Liver (tissue), 9 donors: Measurements from ENCODE around the gene DOCK2. TPM values are rescaled to one million over a fixed set of nuclear protein-coding genes. Genes with fewer than 3 reads are reported as not detected.

Experiments used
- DNase-seq: peaks from one replicate; pipeline ENCODE4 v3.0.0-alpha.2; 2017; ENCODE audit warnings: low spot score
- H3K27ac ChIP-seq, 2 donors: one replicate each; pipeline ENCODE4 v1.7.0; 2013; ENCODE audit warnings: inconsistent platforms in 2 of 2, low read length in 2 of 2, control low read depth in 1 of 2, low read depth in 1 of 2, mild to moderate bottlenecking in 1 of 2
- H3K27me3 ChIP-seq, 4 donors: one replicate each; pipeline versions ENCODE4 v1.6.1 to v1.7.0; 2013; ENCODE audit warnings: low read length in 3 of 4, inconsistent platforms in 1 of 4, mild to moderate bottlenecking in 1 of 4, moderate library complexity in 1 of 4; ENCODE audit not compliant: control insufficient read depth in 4 of 4, insufficient read depth in 4 of 4
- H3K36me3 ChIP-seq, 4 donors: one replicate each; pipeline versions ENCODE4 v1.6.1 to v1.7.0; 2013; ENCODE audit warnings: low read length in 3 of 4, mild to moderate bottlenecking in 3 of 4, low read depth in 1 of 4, moderate library complexity in 1 of 4; ENCODE audit not compliant: control insufficient read depth in 4 of 4, insufficient read depth in 3 of 4
- H3K4me1 ChIP-seq, 4 donors: one replicate each; pipeline versions ENCODE4 v1.6.1 to v1.7.0; 2013; ENCODE audit warnings: low read length in 3 of 4, mild to moderate bottlenecking in 3 of 4, moderate library complexity in 1 of 4; ENCODE audit not compliant: control insufficient read depth in 4 of 4, insufficient read depth in 4 of 4
- H3K4me3 ChIP-seq, 3 donors: one replicate each; pipeline versions ENCODE4 v1.6.1 to v1.7.0; 2013; ENCODE audit warnings: low read length in 3 of 3, control low read depth in 1 of 3, low read depth in 1 of 3, mild to moderate bottlenecking in 1 of 3
- H3K9ac ChIP-seq, 2 donors: one replicate each; pipeline ENCODE4 v1.7.0; 2013; ENCODE audit warnings: low read length in 2 of 2, mild to moderate bottlenecking in 2 of 2, moderate library complexity in 2 of 2, control low read depth in 1 of 2, low read depth in 1 of 2
- H3K9me3 ChIP-seq, 4 donors: one replicate each; pipeline versions ENCODE4 v1.6.1 to v1.7.0; 2013; ENCODE audit warnings: low read length in 3 of 4; ENCODE audit not compliant: control insufficient read depth in 4 of 4
- EGR1 ChIP-seq, 2 donors: IDR thresholded peaks; 2 replicates each; pipeline ENCODE4 v1.6.1; 2016 to 2018; ENCODE audit warnings: antibody characterized with exemption in 2 of 2, low read depth in 2 of 2
- FOXA2 ChIP-seq: IDR thresholded peaks from 2 replicates; pipeline ENCODE4 v1.6.1; 2016; ENCODE audit warnings: antibody characterized with exemption
- GABPA ChIP-seq, 2 donors: IDR thresholded peaks in 1 of 2; conservative IDR thresholded peaks in 1 of 2; 2 replicates each; pipeline ENCODE4 v1.6.1; 2016; ENCODE audit warnings: antibody characterized with exemption in 2 of 2, mild to moderate bottlenecking in 1 of 2, moderate library complexity in 1 of 2
- HNF4A ChIP-seq, 2 donors: conservative IDR thresholded peaks; 2 replicates each; pipeline ENCODE4 v1.6.1; 2016; ENCODE audit warnings: antibody characterized with exemption in 2 of 2, mild to moderate bottlenecking in 2 of 2
- HNF4G ChIP-seq: IDR thresholded peaks from 2 replicates; pipeline ENCODE4 v1.6.1; 2016; ENCODE audit warnings: antibody characterized with exemption
- JUND ChIP-seq, 2 donors: IDR thresholded peaks; 2 replicates each; pipeline ENCODE4 v1.6.1; 2016; ENCODE audit warnings: antibody characterized with exemption in 2 of 2
- NR2F2 ChIP-seq: IDR thresholded peaks from 2 replicates; pipeline ENCODE4 v1.6.1; 2016; ENCODE audit warnings: antibody characterized with exemption
- RAD21 ChIP-seq, 2 donors: IDR thresholded peaks; 2 replicates each; pipeline ENCODE4 v1.6.1; 2016; ENCODE audit warnings: antibody characterized with exemption in 2 of 2, mild to moderate bottlenecking in 2 of 2
- RXRA ChIP-seq, 2 donors: IDR thresholded peaks; 2 replicates each; pipeline ENCODE4 v1.6.1; 2017 to 2018; ENCODE audit warnings: antibody characterized with exemption in 2 of 2, mild to moderate bottlenecking in 1 of 2
- SP1 ChIP-seq: IDR thresholded peaks from 2 replicates; pipeline ENCODE4 v1.6.1; 2018; ENCODE audit warnings: antibody characterized with exemption, mild to moderate bottlenecking
- TAF1 ChIP-seq: conservative IDR thresholded peaks from 2 replicates; pipeline ENCODE4 v1.6.1; 2016; ENCODE audit warnings: antibody characterized with exemption, mild to moderate bottlenecking
- YY1 ChIP-seq: IDR thresholded peaks from 2 replicates; pipeline ENCODE4 v1.6.1; 2016; ENCODE audit warnings: antibody characterized with exemption, mild to moderate bottlenecking
- WGBS: extraction: QIAGEN DNeasy Blood & Tissue Kit; methylation state at CpG from one replicate; pipeline ENCODE4 v1.1.7; 2013; 5-methylcytosine and 5-hydroxymethylcytosine counted together
- polyA plus RNA-seq, 2 donors: library from polyadenylated mRNA; stranded (reverse) in 1 of 2; unstranded in 1 of 2; fragments of 200-250 nt in 1 of 2; fragments of >200 nt in 1 of 2; fragmentation: Nextera tagmentation in 1 of 2; extraction: Ambion mirVana in 1 of 2; gene quantifications; one replicate each; pipeline versions ENCODE4 v1.2.1 to v1.2.3, GENCODE V29; 2013 to 2015
- total RNA-seq, 2 donors: library from RNA; depleted of rRNA; stranded (reverse); fragments of >200 nt; gene quantifications; one replicate each; pipeline ENCODE4 v1.2.3, GENCODE V29; 2014
- TF ChIP-seq, protein P1 (sequence below): IDR thresholded peaks from 2 replicates; pipeline ENCODE4 v1.6.1; 2016; ENCODE audit warnings: antibody characterized with exemption
- TF ChIP-seq, protein P2 (sequence below): IDR thresholded peaks from 2 replicates; pipeline ENCODE4 v1.6.1; 2016; ENCODE audit warnings: antibody characterized with exemption
- TF ChIP-seq, protein P3 (sequence below): fragments of 150-350 bp; IDR thresholded peaks from 2 replicates; pipeline ENCODE4 v1.5.1; 2017; ENCODE audit warnings: improper control_type of control experiment, low read depth, low read length; ENCODE audit not compliant: missing input control
- TF ChIP-seq, protein P4 (sequence below): IDR thresholded peaks from 2 replicates; pipeline ENCODE4 v1.6.1; 2016; ENCODE audit warnings: antibody characterized with exemption, mild to moderate bottlenecking
- donor health status: healthy.
- donor health status: healthy.
- donor health status: healthy.
- donor health status: healthy.
- donor health status: healthy.

DOCK2 gene
- total and polyA plus RNA-seq, 4 donors, result 2.3 to 26.6 (median 8.2) TPM

- H3K27me3 ChIP-seq, result no peaks in the 10 kb centered on the region
- H3K36me3 ChIP-seq, result no peaks in the 10 kb centered on the region
- H3K9me3 ChIP-seq, result peaks cover 0 to 2% (median 0%) of the 10 kb centered on the region in 4 donors
- no peak overlapping the region for H3K4me3 ChIP-seq
- WGBS, result 88% methylated on average over 5 of the region's 5 CpGs
- TF ChIP-seq GABPA (IDR thresholded peaks at IDR 0.05 in 1 of 2, conservative IDR thresholded peaks at IDR 0.05 in 1 of 2) (no peak), EGR1 (IDR thresholded peaks at IDR 0.05; ENCODE audit: low read depth in 2 of 2) (no peak), NR2F2 (no peak), JUND (IDR thresholded peaks at IDR 0.05) (no peak), RXRA (IDR thresholded peaks at IDR 0.05) (no peak), HNF4A (conservative IDR thresholded peaks at IDR 0.05) (no peak), TAF1 (no peak)
- TF ChIP-seq, protein P1, sequence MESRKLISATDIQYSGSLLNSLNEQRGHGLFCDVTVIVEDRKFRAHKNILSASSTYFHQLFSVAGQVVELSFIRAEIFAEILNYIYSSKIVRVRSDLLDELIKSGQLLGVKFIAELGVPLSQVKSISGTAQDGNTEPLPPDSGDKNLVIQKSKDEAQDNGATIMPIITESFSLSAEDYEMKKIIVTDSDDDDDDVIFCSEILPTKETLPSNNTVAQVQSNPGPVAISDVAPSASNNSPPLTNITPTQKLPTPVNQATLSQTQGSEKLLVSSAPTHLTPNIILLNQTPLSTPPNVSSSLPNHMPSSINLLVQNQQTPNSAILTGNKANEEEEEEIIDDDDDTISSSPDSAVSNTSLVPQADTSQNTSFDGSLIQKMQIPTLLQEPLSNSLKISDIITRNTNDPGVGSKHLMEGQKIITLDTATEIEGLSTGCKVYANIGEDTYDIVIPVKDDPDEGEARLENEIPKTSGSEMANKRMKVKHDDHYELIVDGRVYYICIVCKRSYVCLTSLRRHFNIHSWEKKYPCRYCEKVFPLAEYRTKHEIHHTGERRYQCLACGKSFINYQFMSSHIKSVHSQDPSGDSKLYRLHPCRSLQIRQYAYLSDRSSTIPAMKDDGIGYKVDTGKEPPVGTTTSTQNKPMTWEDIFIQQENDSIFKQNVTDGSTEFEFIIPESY, result no peak
- TF ChIP-seq, protein P2, sequence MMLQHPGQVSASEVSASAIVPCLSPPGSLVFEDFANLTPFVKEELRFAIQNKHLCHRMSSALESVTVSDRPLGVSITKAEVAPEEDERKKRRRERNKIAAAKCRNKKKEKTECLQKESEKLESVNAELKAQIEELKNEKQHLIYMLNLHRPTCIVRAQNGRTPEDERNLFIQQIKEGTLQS, result no peak
- TF ChIP-seq, protein P3, sequence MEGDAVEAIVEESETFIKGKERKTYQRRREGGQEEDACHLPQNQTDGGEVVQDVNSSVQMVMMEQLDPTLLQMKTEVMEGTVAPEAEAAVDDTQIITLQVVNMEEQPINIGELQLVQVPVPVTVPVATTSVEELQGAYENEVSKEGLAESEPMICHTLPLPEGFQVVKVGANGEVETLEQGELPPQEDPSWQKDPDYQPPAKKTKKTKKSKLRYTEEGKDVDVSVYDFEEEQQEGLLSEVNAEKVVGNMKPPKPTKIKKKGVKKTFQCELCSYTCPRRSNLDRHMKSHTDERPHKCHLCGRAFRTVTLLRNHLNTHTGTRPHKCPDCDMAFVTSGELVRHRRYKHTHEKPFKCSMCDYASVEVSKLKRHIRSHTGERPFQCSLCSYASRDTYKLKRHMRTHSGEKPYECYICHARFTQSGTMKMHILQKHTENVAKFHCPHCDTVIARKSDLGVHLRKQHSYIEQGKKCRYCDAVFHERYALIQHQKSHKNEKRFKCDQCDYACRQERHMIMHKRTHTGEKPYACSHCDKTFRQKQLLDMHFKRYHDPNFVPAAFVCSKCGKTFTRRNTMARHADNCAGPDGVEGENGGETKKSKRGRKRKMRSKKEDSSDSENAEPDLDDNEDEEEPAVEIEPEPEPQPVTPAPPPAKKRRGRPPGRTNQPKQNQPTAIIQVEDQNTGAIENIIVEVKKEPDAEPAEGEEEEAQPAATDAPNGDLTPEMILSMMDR, result no peak
- TF ChIP-seq, protein P4, sequence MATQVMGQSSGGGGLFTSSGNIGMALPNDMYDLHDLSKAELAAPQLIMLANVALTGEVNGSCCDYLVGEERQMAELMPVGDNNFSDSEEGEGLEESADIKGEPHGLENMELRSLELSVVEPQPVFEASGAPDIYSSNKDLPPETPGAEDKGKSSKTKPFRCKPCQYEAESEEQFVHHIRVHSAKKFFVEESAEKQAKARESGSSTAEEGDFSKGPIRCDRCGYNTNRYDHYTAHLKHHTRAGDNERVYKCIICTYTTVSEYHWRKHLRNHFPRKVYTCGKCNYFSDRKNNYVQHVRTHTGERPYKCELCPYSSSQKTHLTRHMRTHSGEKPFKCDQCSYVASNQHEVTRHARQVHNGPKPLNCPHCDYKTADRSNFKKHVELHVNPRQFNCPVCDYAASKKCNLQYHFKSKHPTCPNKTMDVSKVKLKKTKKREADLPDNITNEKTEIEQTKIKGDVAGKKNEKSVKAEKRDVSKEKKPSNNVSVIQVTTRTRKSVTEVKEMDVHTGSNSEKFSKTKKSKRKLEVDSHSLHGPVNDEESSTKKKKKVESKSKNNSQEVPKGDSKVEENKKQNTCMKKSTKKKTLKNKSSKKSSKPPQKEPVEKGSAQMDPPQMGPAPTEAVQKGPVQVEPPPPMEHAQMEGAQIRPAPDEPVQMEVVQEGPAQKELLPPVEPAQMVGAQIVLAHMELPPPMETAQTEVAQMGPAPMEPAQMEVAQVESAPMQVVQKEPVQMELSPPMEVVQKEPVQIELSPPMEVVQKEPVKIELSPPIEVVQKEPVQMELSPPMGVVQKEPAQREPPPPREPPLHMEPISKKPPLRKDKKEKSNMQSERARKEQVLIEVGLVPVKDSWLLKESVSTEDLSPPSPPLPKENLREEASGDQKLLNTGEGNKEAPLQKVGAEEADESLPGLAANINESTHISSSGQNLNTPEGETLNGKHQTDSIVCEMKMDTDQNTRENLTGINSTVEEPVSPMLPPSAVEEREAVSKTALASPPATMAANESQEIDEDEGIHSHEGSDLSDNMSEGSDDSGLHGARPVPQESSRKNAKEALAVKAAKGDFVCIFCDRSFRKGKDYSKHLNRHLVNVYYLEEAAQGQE, result no peak
- no peaks in the 10 kb centered on the region for H3K4me1 ChIP-seq
- no peak for DNase-seq
- no peak overlapping the region for H3K9ac ChIP-seq
- H3K27ac ChIP-seq, result no peak overlapping the region
These were observed 173.4 kb downstream of the DOCK2 start for GRCh38 chr5:169810524-169810923.

DNA sequence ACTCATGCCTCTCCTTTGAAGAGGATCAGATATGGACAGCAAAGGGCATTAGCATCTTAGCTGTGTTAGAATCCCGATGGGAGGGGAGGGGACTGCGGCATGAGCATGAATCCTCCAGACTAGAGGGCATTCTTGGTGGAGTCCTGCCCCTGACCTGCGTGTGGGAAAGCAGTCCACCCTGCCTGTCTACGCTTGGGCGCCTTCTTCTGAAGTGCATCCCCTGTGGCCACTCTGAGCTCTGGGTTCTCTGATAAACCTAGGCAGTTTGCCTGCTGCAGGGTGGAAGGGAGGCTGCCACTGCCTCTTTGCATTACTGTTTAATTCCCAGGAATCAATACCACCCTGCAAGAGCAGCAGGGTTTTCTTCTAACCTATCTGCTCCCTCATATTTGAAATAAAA is 173.9 kb downstream of the DOCK2 start:
- H3K36me3 ChIP-seq, result no peaks in the 10 kb centered on the region
- 76% methylated on average over 5 of the region's 5 CpGs for WGBS
- no peak overlapping the region for H3K27ac ChIP-seq
- no peak overlapping the region for H3K4me3 ChIP-seq
- no peaks in the 10 kb centered on the region for H3K4me1 ChIP-seq
- no peak overlapping the region for H3K9ac ChIP-seq
- H3K27me3 ChIP-seq, result no peaks in the 10 kb centered on the region
- H3K9me3 ChIP-seq, result peaks cover 0 to 2% (median 0%) of the 10 kb centered on the region in 4 donors
- no peak for DNase-seq
- TF ChIP-seq, protein P2, result no peak
- no peak for TF ChIP-seq JUND (IDR thresholded peaks at IDR 0.05)
- TF ChIP-seq, protein P4, result no peak
- TF ChIP-seq FOXA2, result no peak
- TF ChIP-seq GABPA (IDR thresholded peaks at IDR 0.05 in 1 of 2, conservative IDR thresholded peaks at IDR 0.05 in 1 of 2), result no peak
- TF ChIP-seq YY1, result no peak
- no peak for TF ChIP-seq SP1
- TF ChIP-seq EGR1 (IDR thresholded peaks at IDR 0.05; ENCODE audit: low read depth in 2 of 2), result no peak
- TF ChIP-seq HNF4G, result no peak
- TF ChIP-seq RXRA (IDR thresholded peaks at IDR 0.05), result no peak
- TF ChIP-seq TAF1, result no peak
- no peak for TF ChIP-seq RAD21 (IDR thresholded peaks at IDR 0.05)
- no peak for TF ChIP-seq NR2F2
- no peak for TF ChIP-seq HNF4A (conservative IDR thresholded peaks at IDR 0.05)
- TF ChIP-seq, protein P3, result no peak
